ENCODE measurements around the gene NRDC. TPM values are rescaled to one million over a fixed set of nuclear protein-coding genes. Genes with fewer than 3 reads are reported as not detected.

Gene NRDC
- total RNA-seq, 1 experiment from 2014 or later: 147 TPM

DNA sequence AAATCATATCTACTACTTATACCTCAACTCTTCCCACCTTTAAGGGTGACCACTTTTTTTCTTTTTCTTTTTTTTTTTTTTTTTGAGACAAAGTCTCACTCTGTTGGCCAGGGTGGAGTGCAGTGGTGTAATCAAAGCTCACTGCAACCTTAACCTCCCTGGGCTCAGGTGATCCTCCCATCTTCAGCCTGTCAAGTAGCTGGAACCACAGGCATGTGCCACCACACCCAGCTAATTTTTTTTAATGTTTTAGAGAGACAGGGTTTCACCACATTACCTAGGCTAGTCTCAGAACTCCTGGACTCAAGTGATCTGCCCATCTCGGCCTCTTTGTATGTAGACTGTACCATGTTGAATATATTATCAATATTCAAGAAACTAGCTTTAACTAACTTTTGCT is 39.4 kb downstream of the NRDC start:
- TF ChIP-seq, protein P1, sequence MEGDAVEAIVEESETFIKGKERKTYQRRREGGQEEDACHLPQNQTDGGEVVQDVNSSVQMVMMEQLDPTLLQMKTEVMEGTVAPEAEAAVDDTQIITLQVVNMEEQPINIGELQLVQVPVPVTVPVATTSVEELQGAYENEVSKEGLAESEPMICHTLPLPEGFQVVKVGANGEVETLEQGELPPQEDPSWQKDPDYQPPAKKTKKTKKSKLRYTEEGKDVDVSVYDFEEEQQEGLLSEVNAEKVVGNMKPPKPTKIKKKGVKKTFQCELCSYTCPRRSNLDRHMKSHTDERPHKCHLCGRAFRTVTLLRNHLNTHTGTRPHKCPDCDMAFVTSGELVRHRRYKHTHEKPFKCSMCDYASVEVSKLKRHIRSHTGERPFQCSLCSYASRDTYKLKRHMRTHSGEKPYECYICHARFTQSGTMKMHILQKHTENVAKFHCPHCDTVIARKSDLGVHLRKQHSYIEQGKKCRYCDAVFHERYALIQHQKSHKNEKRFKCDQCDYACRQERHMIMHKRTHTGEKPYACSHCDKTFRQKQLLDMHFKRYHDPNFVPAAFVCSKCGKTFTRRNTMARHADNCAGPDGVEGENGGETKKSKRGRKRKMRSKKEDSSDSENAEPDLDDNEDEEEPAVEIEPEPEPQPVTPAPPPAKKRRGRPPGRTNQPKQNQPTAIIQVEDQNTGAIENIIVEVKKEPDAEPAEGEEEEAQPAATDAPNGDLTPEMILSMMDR (conservative IDR thresholded peaks at IDR 0.05): no peak
- H3K4me3 Mint-ChIP-seq: no peak overlapping the region
- H3K27ac Mint-ChIP-seq: no peak overlapping the region
- H3K4me1 ChIP-seq (ENCODE audit: insufficient read depth, low read length): peaks cover 3% of the 10 kb centered on the region; the same call in 1 of the 2 replicates
- no peaks in the 10 kb centered on the region for H3K9me3 Mint-ChIP-seq
- H2BK5ac ChIP-seq (ENCODE audit: insufficient read length, low read length): no peak overlapping the region
- H2BK120ac ChIP-seq (ENCODE audit: low read depth, low read length, poor library complexity, severe bottlenecking): no peak overlapping the region
- H3K27ac ChIP-seq (ENCODE audit: insufficient read length, low read depth, low read length): no peak overlapping the region
- WGBS (ENCODE audit: extremely low coverage, insufficient read length, low lambda C conversion rate): no CpG with 5 or more reads among the region's 1 CpG
- no peaks in the 10 kb centered on the region for H3K27me3 ChIP-seq (ENCODE audit: insufficient read depth, low read length)
- H3K4ac ChIP-seq (ENCODE audit: low read depth, low read length): no peak overlapping the region
- no peak overlapping the region for H3K23ac ChIP-seq (ENCODE audit: insufficient read length, low read depth, low read length)
- H3K79me1 ChIP-seq (ENCODE audit: insufficient read depth, low read depth, low read length, poor library complexity, severe bottlenecking): peaks cover 5% of the 10 kb centered on the region
- no peak overlapping the region for H2AK5ac ChIP-seq (ENCODE audit: insufficient read length, low read length)
- H4K91ac ChIP-seq (ENCODE audit: insufficient read length, low read depth, low read length): no peak overlapping the region
- no peak overlapping the region for H2BK12ac ChIP-seq (ENCODE audit: insufficient read length, low read depth, low read length)
- no peak overlapping the region for H2AFZ ChIP-seq (ENCODE audit: low read length)
- H3K14ac ChIP-seq (ENCODE audit: insufficient read depth, low read length): no peak overlapping the region
- H4K5ac ChIP-seq (ENCODE audit: insufficient read length, low read depth, low read length): no peak overlapping the region
- H3K4me2 ChIP-seq (ENCODE audit: insufficient read depth, insufficient read length, low read length): no peak overlapping the region
- no peaks in the 10 kb centered on the region for H3K9me3 ChIP-seq (ENCODE audit: control insufficient read depth, low read depth, low read length)
- H3K27me3 Mint-ChIP-seq (ENCODE audit: low read depth): no peaks in the 10 kb centered on the region; the same call in 1 of the 2 replicates
- H3K36me3 Mint-ChIP-seq (ENCODE audit: insufficient read depth in 1 of 3, low read depth in 3 of 3): peaks cover 8 to 32% (median 24%) of the 10 kb centered on the region in 3 experiments; a peak in 6 of 7 replicates
- no peak overlapping the region for H3K56ac ChIP-seq (ENCODE audit: insufficient read length, low read depth, low read length)
- H3K23me2 ChIP-seq (ENCODE audit: insufficient read length, low read depth, low read length, poor library complexity, severe bottlenecking): no peaks in the 10 kb centered on the region
- peaks cover 8 to 9% of the 10 kb centered on the region in 2 experiments for H3K4me1 Mint-ChIP-seq
- no peak overlapping the region for H4K8ac ChIP-seq (replicated peaks; ENCODE audit: insufficient read length, low read depth, low read length)
- no peaks in the 10 kb centered on the region; the same call in 1 of the 2 replicates for H3K79me2 ChIP-seq (ENCODE audit: insufficient read depth, low read length)
- no peak for DNase-seq
- no peak overlapping the region for H2BK15ac ChIP-seq (ENCODE audit: low read depth, low read length)
- no peak overlapping the region for H2BK20ac ChIP-seq (ENCODE audit: low read depth, low read length, poor library complexity, severe bottlenecking)
- no peak overlapping the region for H3K9ac ChIP-seq (ENCODE audit: extremely low read depth, insufficient read length, low read length)
- H4K20me1 ChIP-seq (ENCODE audit: control insufficient read depth, insufficient read depth, insufficient read length): no peaks in the 10 kb centered on the region
- no peak overlapping the region for H3K18ac ChIP-seq (ENCODE audit: insufficient read length, low read depth, low read length)
- no peak overlapping the region for H3T11ph ChIP-seq (ENCODE audit: low read length)

All from H9 (cell line).